Measurements from ENCODE around the gene RNF224. TPM values are rescaled to one million over a fixed set of nuclear protein-coding genes. Genes with fewer than 3 reads are reported as not detected.

Gene RNF224
- total RNA-seq, 2 experiments from 2014 or later: 0.14 TPM; not detected in 1

- H3K27ac Mint-ChIP-seq: no peak overlapping the region
- H3K4me1 ChIP-seq (ENCODE audit: insufficient read depth, low read length): peaks cover 41% of the 10 kb centered on the region
- H3K4me3 Mint-ChIP-seq: no peak overlapping the region
- H3K36me3 ChIP-seq (ENCODE audit: insufficient read depth, low read length): peaks cover 15% of the 10 kb centered on the region
- POLR2A ChIA-PET: no interaction called here
- ATAC-seq (ENCODE audit: poor library complexity): no peak
- peaks cover 7 to 9% of the 10 kb centered on the region in 2 experiments for H3K27me3 ChIP-seq (ENCODE audit: control insufficient read depth in 1 of 2, insufficient read depth in 2 of 2, low read length in 2 of 2)
- peaks cover 7% of the 10 kb centered on the region for H3K27me3 Mint-ChIP-seq
- peaks cover 23% of the 10 kb centered on the region for H3K4me1 Mint-ChIP-seq (ENCODE audit: low read depth)
- no peaks in the 10 kb centered on the region for H3K9me3 Mint-ChIP-seq
- H3K27ac ChIP-seq (ENCODE audit: low read depth in 1 of 2, low read length in 2 of 2): no peak overlapping the region
- peak in 1 of 14 experiments; percentile 31 for DNase-seq
- CTCF ChIA-PET: no interaction called here
- H3K9me3 ChIP-seq (ENCODE audit: control insufficient read depth in 1 of 2, insufficient read depth in 1 of 2, low read length in 2 of 2): no peaks in the 10 kb centered on the region
- no peak for TF ChIP-seq CTCF (IDR thresholded peaks at IDR 0.05)
- intact Hi-C loops (cut with DNase I, micrococcal nuclease): no loop called here
- peaks cover 6% of the 10 kb centered on the region for H3K36me3 Mint-ChIP-seq (ENCODE audit: low read depth)
- no peak overlapping the region for H3K4me3 ChIP-seq (ENCODE audit: low read length)
Observed at GRCh38 chr9:137275203-137275587, 47.9 kb downstream of the RNF224 start.

GRCh38 chr9:137275588-137276472 lies 48.5 kb downstream of the RNF224 start:
- TF ChIP-seq CTCF (IDR thresholded peaks at IDR 0.05): no peak
- no peak for ATAC-seq (ENCODE audit: poor library complexity)
- peaks cover 15% of the 10 kb centered on the region for H3K36me3 ChIP-seq (ENCODE audit: insufficient read depth, low read length)
- no peaks in the 10 kb centered on the region for H3K9me3 Mint-ChIP-seq
- H3K36me3 Mint-ChIP-seq (ENCODE audit: low read depth): peaks cover 6% of the 10 kb centered on the region
- no peaks in the 10 kb centered on the region for H3K9me3 ChIP-seq (ENCODE audit: control insufficient read depth in 1 of 2, insufficient read depth in 1 of 2, low read length in 2 of 2)
- ChIA-PET POLR2A (interaction anchor here (2.0 kb wide), 1 partner anchor 26 kb away, joined by 6 read pairs; the partner anchor contains the start of gene NRARP), CTCF (no interaction called here)
- H3K27me3 ChIP-seq (ENCODE audit: control insufficient read depth in 1 of 2, insufficient read depth in 2 of 2, low read length in 2 of 2): peaks cover 9 to 11% of the 10 kb centered on the region in 2 experiments
- H3K4me1 ChIP-seq (ENCODE audit: insufficient read depth, low read length): peaks cover 44% of the 10 kb centered on the region
- H3K4me1 Mint-ChIP-seq (ENCODE audit: low read depth): peaks cover 23% of the 10 kb centered on the region
- intact Hi-C loops (cut with DNase I, micrococcal nuclease): no loop called here
- H3K4me3 Mint-ChIP-seq: no peak overlapping the region
- DNase-seq: peak in 1 of 14 experiments; percentile 30
- H3K27me3 Mint-ChIP-seq: peaks cover 7% of the 10 kb centered on the region
- no peak overlapping the region for H3K27ac ChIP-seq (ENCODE audit: low read depth in 1 of 2, low read length in 2 of 2)
- no peak overlapping the region for H3K4me3 ChIP-seq (ENCODE audit: low read length)
- no peak overlapping the region for H3K27ac Mint-ChIP-seq

- Histone ChIP-seq H3K4me3 (ENCODE audit: low read length) (peak overlapping the region; percentile 70), H3K4me1 (ENCODE audit: insufficient read depth, low read length) (peaks cover 35% of the 10 kb centered on the region), H3K9me3 (ENCODE audit: control insufficient read depth in 1 of 2, insufficient read depth in 1 of 2, low read length in 2 of 2) (no peaks in the 10 kb centered on the region), H3K27me3 (ENCODE audit: control insufficient read depth in 1 of 2, insufficient read depth in 2 of 2, low read length in 2 of 2) (peaks cover 9 to 11% of the 10 kb centered on the region in 2 experiments), H3K36me3 (ENCODE audit: insufficient read depth, low read length) (peaks cover 15% of the 10 kb centered on the region), H3K27ac (ENCODE audit: low read depth in 1 of 2, low read length in 2 of 2) (no peak overlapping the region)
- TF ChIP-seq CTCF (IDR thresholded peaks at IDR 0.05): no peak
- ChIA-PET POLR2A (interaction anchor here (0.7 to 2.0 kb wide), 2 partner anchors 25 to 27 kb away, joined by 3 to 6 read pairs; partner anchors contain the start of gene NRARP), CTCF (no interaction called here)
- Mint-ChIP-seq H3K9me3 (no peaks in the 10 kb centered on the region), H3K27me3 (peaks cover 7% of the 10 kb centered on the region), H3K36me3 (ENCODE audit: low read depth) (no peaks in the 10 kb centered on the region), H3K4me3 (peak overlapping the region; percentile 62), H3K4me1 (ENCODE audit: low read depth) (peaks cover 15% of the 10 kb centered on the region), H3K27ac (no peak overlapping the region)
- intact Hi-C loops (cut with DNase I, micrococcal nuclease): no loop called here
- peak in 1 of 14 experiments; percentile 19 for DNase-seq
- no peak for ATAC-seq (ENCODE audit: poor library complexity)
Observed at GRCh38 chr9:137276473-137277328, 49.4 kb downstream of the RNF224 start.
